HFFc6 (cell line): ENCODE data around the gene EEFSEC. TPM values are rescaled to one million over a fixed set of nuclear protein-coding genes. Genes with fewer than 3 reads are reported as not detected.

ENCODE experiments used
- DNase-seq: peaks from one replicate; pipeline ENCODE4 v3.0.0-alpha.2; 2018
- H3K27ac Mint-ChIP-seq: 2 replicates; pipeline ENCODE4 v1.8.0; 2020; ENCODE audit warnings: mild to moderate bottlenecking, mixed read lengths
- H3K27me3 Mint-ChIP-seq: 2 replicates; pipeline ENCODE4 v1.8.0; 2021; ENCODE audit warnings: mild to moderate bottlenecking, moderate library complexity, mixed read lengths; ENCODE audit not compliant: insufficient read depth
- H3K36me3 Mint-ChIP-seq: 2 replicates; pipeline ENCODE4 v1.8.0; 2021; ENCODE audit warnings: low read depth, mixed read lengths
- H3K4me1 Mint-ChIP-seq: 2 replicates; pipeline ENCODE4 v1.8.0; 2020; ENCODE audit warnings: low read depth, mixed read lengths
- H3K4me3 Mint-ChIP-seq: 2 replicates; pipeline ENCODE4 v1.8.0; 2020; ENCODE audit warnings: mild to moderate bottlenecking, moderate library complexity, mixed read lengths
- H3K9me3 Mint-ChIP-seq: 2 replicates; pipeline ENCODE4 v1.8.0; 2020; ENCODE audit warnings: mild to moderate bottlenecking, mixed read lengths
- CTCF ChIP-seq: fragments of 200-600 bp; sonication (generic); IDR thresholded peaks from 2 replicates; pipeline ENCODE4 v1.5.0; 2021; ENCODE audit warnings: antibody characterized with exemption, mild to moderate bottlenecking
- total RNA-seq, 6 experiments: library from RNA; stranded (reverse); fragmentation: NEBNext Ultra II Directional; extraction: Animal tissue kit (Norgen Biotek cat#: 25700); gene quantifications; 2 replicates in 1 of 6; 3 replicates in 5 of 6; pipeline ENCODE4 v1.2.3, GENCODE V29; 2021

The EEFSEC gene
- total RNA-seq, 6 experiments from 2014 or later = 8.2 to 11.6 (median 11.0) TPM

GRCh38 chr3:128324911-128325592, 171.8 kb downstream of the EEFSEC start:
- no peaks in the 10 kb centered on the region for H3K9me3 Mint-ChIP-seq
- peaks cover 2% of the 10 kb centered on the region; the same call in 1 of the 2 replicates for H3K27me3 Mint-ChIP-seq
- DNase-seq = no peak
- H3K4me1 Mint-ChIP-seq = no peaks in the 10 kb centered on the region
- H3K27ac Mint-ChIP-seq = no peak overlapping the region
- no peak overlapping the region for H3K4me3 Mint-ChIP-seq
- no peak for TF ChIP-seq CTCF
- H3K36me3 Mint-ChIP-seq = no peaks in the 10 kb centered on the region

- peaks cover 2% of the 10 kb centered on the region; the same call in 1 of the 2 replicates for H3K27me3 Mint-ChIP-seq
- no peaks in the 10 kb centered on the region for H3K9me3 Mint-ChIP-seq
- DNase-seq = no peak
- TF ChIP-seq CTCF = no peak
- no peaks in the 10 kb centered on the region for H3K36me3 Mint-ChIP-seq
- no peaks in the 10 kb centered on the region for H3K4me1 Mint-ChIP-seq
- no peak overlapping the region for H3K27ac Mint-ChIP-seq
- H3K4me3 Mint-ChIP-seq = no peak overlapping the region
Measured at GRCh38 chr3:128326051-128326823, 173.0 kb downstream of the EEFSEC start.

- Mint-ChIP-seq H3K9me3 (no peaks in the 10 kb centered on the region), H3K4me3 (no peak overlapping the region), H3K36me3 (no peaks in the 10 kb centered on the region), H3K4me1 (no peaks in the 10 kb centered on the region), H3K27ac (no peak overlapping the region), H3K27me3 (peaks cover 2% of the 10 kb centered on the region; the same call in 1 of the 2 replicates)
- TF ChIP-seq CTCF = no peak
- no peak for DNase-seq
Measured at GRCh38 chr3:128327606-128328031, 174.3 kb downstream of the EEFSEC start.

- Mint-ChIP-seq H3K27me3 (peaks cover 2% of the 10 kb centered on the region; the same call in 1 of the 2 replicates), H3K27ac (no peak overlapping the region), H3K4me3 (no peak overlapping the region), H3K4me1 (no peaks in the 10 kb centered on the region), H3K9me3 (no peaks in the 10 kb centered on the region), H3K36me3 (no peaks in the 10 kb centered on the region)
- TF ChIP-seq CTCF = no peak
- DNase-seq = no peak
Measured at GRCh38 chr3:128328546-128329458, 175.5 kb downstream of the EEFSEC start.

- Mint-ChIP-seq H3K27me3 (peaks cover 2% of the 10 kb centered on the region; the same call in 1 of the 2 replicates), H3K36me3 (no peaks in the 10 kb centered on the region), H3K27ac (no peak overlapping the region), H3K9me3 (no peaks in the 10 kb centered on the region), H3K4me3 (no peak overlapping the region), H3K4me1 (no peaks in the 10 kb centered on the region)
- no peak for TF ChIP-seq CTCF
- no peak for DNase-seq
Measured at GRCh38 chr3:128329491-128330213, 176.4 kb downstream of the EEFSEC start.
